Measurements from ENCODE around the gene PPP1R12B.

GRCh38 chr1:202576816-202577215 is 228.3 kb downstream of the PPP1R12B start:
- TF ChIP-seq, protein P1, sequence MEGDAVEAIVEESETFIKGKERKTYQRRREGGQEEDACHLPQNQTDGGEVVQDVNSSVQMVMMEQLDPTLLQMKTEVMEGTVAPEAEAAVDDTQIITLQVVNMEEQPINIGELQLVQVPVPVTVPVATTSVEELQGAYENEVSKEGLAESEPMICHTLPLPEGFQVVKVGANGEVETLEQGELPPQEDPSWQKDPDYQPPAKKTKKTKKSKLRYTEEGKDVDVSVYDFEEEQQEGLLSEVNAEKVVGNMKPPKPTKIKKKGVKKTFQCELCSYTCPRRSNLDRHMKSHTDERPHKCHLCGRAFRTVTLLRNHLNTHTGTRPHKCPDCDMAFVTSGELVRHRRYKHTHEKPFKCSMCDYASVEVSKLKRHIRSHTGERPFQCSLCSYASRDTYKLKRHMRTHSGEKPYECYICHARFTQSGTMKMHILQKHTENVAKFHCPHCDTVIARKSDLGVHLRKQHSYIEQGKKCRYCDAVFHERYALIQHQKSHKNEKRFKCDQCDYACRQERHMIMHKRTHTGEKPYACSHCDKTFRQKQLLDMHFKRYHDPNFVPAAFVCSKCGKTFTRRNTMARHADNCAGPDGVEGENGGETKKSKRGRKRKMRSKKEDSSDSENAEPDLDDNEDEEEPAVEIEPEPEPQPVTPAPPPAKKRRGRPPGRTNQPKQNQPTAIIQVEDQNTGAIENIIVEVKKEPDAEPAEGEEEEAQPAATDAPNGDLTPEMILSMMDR (IDR thresholded peaks at IDR 0.05) = no peak
- TF ChIP-seq EZH2 (IDR thresholded peaks at IDR 0.05) (no peak), EZH2phosphoT487 (IDR thresholded peaks at IDR 0.05) (no peak)

All from neural progenitor cell (in vitro differentiated cells).